AG09309 (cell line): ENCODE results near the gene PRB2.
"Not testable (repeated sequence)": the region's sequence is repeated elsewhere in the genome, so short reads cannot be mapped to it uniquely, and the experiment has no call there.

Experiments used
- DNase-seq: peaks from one replicate; pipeline ENCODE4 v3.0.0-alpha.2; 2010; ENCODE audit warnings: low read depth
- H3K4me3 ChIP-seq: 2 replicates; pipeline ENCODE4 v1.5.1; 2011; ENCODE audit warnings: mild to moderate bottlenecking, low read depth, low read length, moderate library complexity; ENCODE audit not compliant: control insufficient read depth
- CTCF ChIP-seq: IDR thresholded peaks from 2 replicates; pipeline ENCODE4 v1.5.1; 2011; ENCODE audit warnings: mild to moderate bottlenecking, low read depth, low read length, inconsistent platforms; ENCODE audit not compliant: insufficient read depth, control insufficient read depth; ENCODE audit errors: missing control alignments

Gene PRB2

GRCh38 chr12:11397366-11397765 is 2.0 kb upstream of the PRB2 start:
- no peak for DNase-seq
- H3K4me3 ChIP-seq = no peak overlapping the region
- no peak for TF ChIP-seq CTCF

- DNase-seq = not testable (repeated sequence)
Measured at GRCh38 chr12:11391456-11391855, 3.9 kb downstream of the PRB2 start.

GRCh38 chr12:11377420-11377819 is 17.9 kb downstream of the PRB2 start:
- DNase-seq, H3K4me3 ChIP-seq: not testable (repeated sequence)

More at GRCh38 chr12:11391456-11391855, 3.9 kb downstream of the PRB2 start:
- not testable (repeated sequence) for H3K4me3 ChIP-seq

- no peak for TF ChIP-seq CTCF
- no peak overlapping the region for H3K4me3 ChIP-seq
- DNase-seq = no peak
Measured at GRCh38 chr12:11361151-11361550, 34.2 kb downstream of the PRB2 start.

- DNase-seq, H3K4me3 ChIP-seq: not testable (repeated sequence)
Measured at GRCh38 chr12:11360205-11360883, 35.0 kb downstream of the PRB2 start.

GRCh38 chr12:11351736-11352135 is 43.6 kb downstream of the PRB2 start:
- not testable (repeated sequence) for DNase-seq, H3K4me3 ChIP-seq

GRCh38 chr12:11348439-11348838 is 46.9 kb downstream of the PRB2 start:
- DNase-seq = no peak
- no peak for TF ChIP-seq CTCF
- H3K4me3 ChIP-seq = no peak overlapping the region

GRCh38 chr12:11347810-11348209 is 47.6 kb downstream of the PRB2 start:
- TF ChIP-seq CTCF = no peak
- no peak overlapping the region for H3K4me3 ChIP-seq
- DNase-seq = no peak

- H3K4me3 ChIP-seq = no peak overlapping the region
- TF ChIP-seq CTCF = no peak
- DNase-seq = no peak
Measured at GRCh38 chr12:11344500-11344899, 50.9 kb downstream of the PRB2 start.
